ENCODE results near the gene CD59.

GRCh38 chr11:33700502-33701271 lies 35.5 kb downstream of the CD59 start, which contains the start of gene C11orf91:
- TF ChIP-seq POLR2A (IDR thresholded peaks at IDR 0.05; ENCODE audit: low read depth, low read length) (peak; percentile 41; the same call in 1 of the 2 replicates), POLR2AphosphoS5 (IDR thresholded peaks at IDR 0.05; ENCODE audit: low read depth, low read length) (0 out of 2 replicates have a peak, but pooled peaks have one; percentile 40), TAF1 (IDR thresholded peaks at IDR 0.05; ENCODE audit: borderline replicate concordance, low read depth, low read length) (no peak)
